HG03039 (cell line): Measurements from ENCODE around the gene PIM1.

Experiments
- ATAC-seq: cut with Tn5 transposase; IDR thresholded peaks from one replicate; pipeline ENCODE4 v1.9.1; 2021; ENCODE audit warnings: mild to moderate bottlenecking, moderate library complexity; ENCODE audit not compliant: unreplicated experiment

PIM1 gene

GRCh38 chr6:37218061-37218460 lies 48.1 kb downstream of the PIM1 start:
- no peak for ATAC-seq

GRCh38 chr6:37218511-37218910 lies 48.6 kb downstream of the PIM1 start:
- no peak for ATAC-seq

- no peak for ATAC-seq
These were observed 51.7 kb downstream of the PIM1 start for GRCh38 chr6:37221585-37222124.

GRCh38 chr6:37222125-37222967 lies 52.4 kb downstream of the PIM1 start:
- peak; percentile 81 for ATAC-seq

- ATAC-seq: no peak
These were observed 53.0 kb downstream of the PIM1 start for GRCh38 chr6:37222992-37223391.
